HepG2 (cell line): ENCODE measurements around the gene CES2. TPM values are rescaled to one million over a fixed set of nuclear protein-coding genes. Genes with fewer than 3 reads are reported as not detected.

Experiments used
- ATM ChIP-seq: fragments of 450-650 bp; IDR thresholded peaks from 2 replicates; pipeline ENCODE4 v1.7.1; 2017; ENCODE audit warnings: mild to moderate bottlenecking, borderline replicate concordance
- HMG20A ChIP-seq: IDR thresholded peaks from 2 replicates; pipeline ENCODE4 v1.6.1; 2016; ENCODE audit warnings: borderline replicate concordance
- NFE2 ChIP-seq: sonication (generic); formaldehyde crosslinking; IDR thresholded peaks from 2 replicates; pipeline ENCODE4 v1.4.0; 2020; ENCODE audit warnings: missing genetic modification reagents
- SCMH1 ChIP-seq: sonication (generic); formaldehyde crosslinking; IDR thresholded peaks from 2 replicates; pipeline ENCODE4 v1.9.0; 2021; ENCODE audit warnings: missing genetic modification reagents, mild to moderate bottlenecking, borderline replicate concordance
- SP5 ChIP-seq: IDR thresholded peaks from 2 replicates; pipeline ENCODE4 v1.6.1; 2016; ENCODE audit warnings: low read depth, borderline replicate concordance
- ZNF234 ChIP-seq: sonication (generic); formaldehyde crosslinking; conservative IDR thresholded peaks from 2 replicates; pipeline ENCODE4 v1.5.1; 2020; ENCODE audit warnings: mild to moderate bottlenecking, missing genetic modification reagents
- ZNF292 ChIP-seq: sonication (generic); formaldehyde crosslinking; IDR thresholded peaks from 2 replicates; pipeline ENCODE4 v1.8.1; 2022; ENCODE audit warnings: mild to moderate bottlenecking, low read depth, missing genetic modification reagents, borderline replicate concordance
- ZNF335 ChIP-seq: sonication (generic); formaldehyde crosslinking; IDR thresholded peaks from 2 replicates; pipeline ENCODE4 v1.4.0; 2020; ENCODE audit warnings: missing genetic modification reagents
- ZNF350 ChIP-seq: sonication (generic); formaldehyde crosslinking; IDR thresholded peaks from 2 replicates; pipeline ENCODE4 v1.4.0; 2020; ENCODE audit warnings: mild to moderate bottlenecking, low read depth, missing genetic modification reagents, borderline replicate concordance
- ZNF577 ChIP-seq: sonication (generic); formaldehyde crosslinking; IDR thresholded peaks from 2 replicates; pipeline ENCODE4 v1.4.0; 2020; ENCODE audit warnings: mild to moderate bottlenecking, low read depth, missing genetic modification reagents, borderline replicate concordance
- ZNF652 ChIP-seq: IDR thresholded peaks from 2 replicates; pipeline ENCODE4 v1.6.1; 2016; ENCODE audit warnings: low read depth, borderline replicate concordance
- polyA plus RNA-seq, 8 experiments: library from polyadenylated mRNA; depleted of rRNA in 3 of 8; stranded (reverse) in 7 of 8; unstranded in 1 of 8; fragments of >200 nt; fragmentation: Illumina TruSeq in 4 of 8; extraction: Trizol in 4 of 8; gene quantifications; 2 replicates each; pipeline versions ENCODE4 v1.2.1 to v1.2.3, GENCODE V29; 2011 to 2016; ENCODE audit warnings: low read depth in 4 of 8, missing spikeins in 1 of 8, mixed read lengths in 1 of 8; ENCODE audit not compliant: insufficient read depth in 1 of 8
- total RNA-seq, 5 experiments: library from RNA; depleted of rRNA; stranded (reverse); fragments of >200 nt; fragmentation: Illumina TruSeq; extraction: Trizol; gene quantifications; 2 replicates each; pipeline ENCODE4 v1.2.3, GENCODE V29; 2016; ENCODE audit warnings: low read depth in 1 of 5
- TF ChIP-seq, protein P1 (sequence below), 2 experiments: fragments of 450-650 bp in 1 of 2; sonication (generic) in 1 of 2; formaldehyde crosslinking in 1 of 2; IDR thresholded peaks; 2 replicates each; pipeline versions ENCODE4 v1.6.1 to v1.8.0; 2016 to 2022; ENCODE audit warnings: antibody characterized with exemption in 1 of 2, mild to moderate bottlenecking in 1 of 2, missing genetic modification reagents in 1 of 2
- TF ChIP-seq, protein P2 (sequence below): IDR thresholded peaks from 2 replicates; pipeline ENCODE4 v1.4.0; 2020; ENCODE audit warnings: mild to moderate bottlenecking, missing genetic modification reagents
- TF ChIP-seq, protein P3 (sequence below): sonication (generic); formaldehyde crosslinking; conservative IDR thresholded peaks from 2 replicates; pipeline ENCODE4 v1.8.0; 2022; ENCODE audit warnings: missing genetic modification reagents

Gene CES2
- total and polyA plus RNA-seq, 2 of the 13 experiments (the other 11 are each of a cell fraction or from before 2014, with no cell fraction given), result 50.6 to 63.8 TPM

DNA sequence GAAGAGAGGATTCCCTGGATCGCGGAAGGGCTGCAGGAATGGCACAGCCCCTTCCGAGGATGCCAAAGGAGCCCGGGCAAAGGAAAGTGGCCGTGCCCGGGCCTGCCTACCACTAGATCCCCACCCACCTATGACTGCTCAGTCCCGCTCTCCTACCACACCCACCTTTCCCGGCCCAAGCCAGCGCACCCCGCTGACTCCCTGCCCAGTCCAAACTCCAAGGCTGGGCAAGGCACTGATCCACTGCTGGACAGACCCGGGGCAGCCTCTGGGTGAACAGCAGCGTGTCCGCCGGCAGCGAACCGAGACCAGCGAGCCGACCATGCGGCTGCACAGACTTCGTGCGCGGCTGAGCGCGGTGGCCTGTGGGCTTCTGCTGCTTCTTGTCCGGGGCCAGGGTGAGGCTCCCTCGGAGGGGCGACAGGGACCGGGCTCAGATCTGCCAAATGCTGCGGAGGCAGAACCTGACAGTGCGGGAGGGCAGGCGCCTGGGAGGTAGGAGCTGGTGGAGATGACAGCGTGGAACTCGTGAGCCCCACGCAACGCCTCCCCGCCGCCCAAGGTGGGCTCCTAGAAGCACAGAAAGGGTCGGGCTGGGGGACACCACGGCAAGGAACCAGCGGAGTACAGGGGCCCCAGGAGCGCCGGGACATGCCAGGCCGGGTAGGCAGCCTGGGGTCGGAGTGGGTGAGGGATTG is at the start of gene CES2 (continued):
- TF ChIP-seq, protein P1, sequence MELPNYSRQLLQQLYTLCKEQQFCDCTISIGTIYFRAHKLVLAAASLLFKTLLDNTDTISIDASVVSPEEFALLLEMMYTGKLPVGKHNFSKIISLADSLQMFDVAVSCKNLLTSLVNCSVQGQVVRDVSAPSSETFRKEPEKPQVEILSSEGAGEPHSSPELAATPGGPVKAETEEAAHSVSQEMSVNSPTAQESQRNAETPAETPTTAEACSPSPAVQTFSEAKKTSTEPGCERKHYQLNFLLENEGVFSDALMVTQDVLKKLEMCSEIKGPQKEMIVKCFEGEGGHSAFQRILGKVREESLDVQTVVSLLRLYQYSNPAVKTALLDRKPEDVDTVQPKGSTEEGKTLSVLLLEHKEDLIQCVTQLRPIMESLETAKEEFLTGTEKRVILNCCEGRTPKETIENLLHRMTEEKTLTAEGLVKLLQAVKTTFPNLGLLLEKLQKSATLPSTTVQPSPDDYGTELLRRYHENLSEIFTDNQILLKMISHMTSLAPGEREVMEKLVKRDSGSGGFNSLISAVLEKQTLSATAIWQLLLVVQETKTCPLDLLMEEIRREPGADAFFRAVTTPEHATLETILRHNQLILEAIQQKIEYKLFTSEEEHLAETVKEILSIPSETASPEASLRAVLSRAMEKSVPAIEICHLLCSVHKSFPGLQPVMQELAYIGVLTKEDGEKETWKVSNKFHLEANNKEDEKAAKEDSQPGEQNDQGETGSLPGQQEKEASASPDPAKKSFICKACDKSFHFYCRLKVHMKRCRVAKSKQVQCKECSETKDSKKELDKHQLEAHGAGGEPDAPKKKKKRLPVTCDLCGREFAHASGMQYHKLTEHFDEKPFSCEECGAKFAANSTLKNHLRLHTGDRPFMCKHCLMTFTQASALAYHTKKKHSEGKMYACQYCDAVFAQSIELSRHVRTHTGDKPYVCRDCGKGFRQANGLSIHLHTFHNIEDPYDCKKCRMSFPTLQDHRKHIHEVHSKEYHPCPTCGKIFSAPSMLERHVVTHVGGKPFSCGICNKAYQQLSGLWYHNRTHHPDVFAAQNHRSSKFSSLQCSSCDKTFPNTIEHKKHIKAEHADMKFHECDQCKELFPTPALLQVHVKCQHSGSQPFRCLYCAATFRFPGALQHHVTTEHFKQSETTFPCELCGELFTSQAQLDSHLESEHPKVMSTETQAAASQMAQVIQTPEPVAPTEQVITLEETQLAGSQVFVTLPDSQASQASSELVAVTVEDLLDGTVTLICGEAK (IDR thresholded peaks at IDR 0.05), result no peak
- TF ChIP-seq, protein P1 (CRISPR knock-in tag; IDR thresholded peaks at IDR 0.05), result peak; percentile 51
- TF ChIP-seq ZNF234 (no peak), SCMH1 (CRISPR knock-in tag) (no peak), HMG20A (CRISPR knock-in tag) (no peak), ZNF577 (CRISPR knock-in tag) (no peak), SP5 (CRISPR knock-in tag) (peak; percentile 53; the same call in 1 of the 2 replicates), ATM (no peak), ZNF335 (no peak), ZNF652 (CRISPR knock-in tag) (no peak), ZNF350 (peak; percentile 75; the same call in 1 of the 2 replicates), NFE2 (CRISPR knock-in tag) (no peak), ZNF292 (CRISPR knock-in tag) (peak; percentile 88)
- TF ChIP-seq, protein P2, sequence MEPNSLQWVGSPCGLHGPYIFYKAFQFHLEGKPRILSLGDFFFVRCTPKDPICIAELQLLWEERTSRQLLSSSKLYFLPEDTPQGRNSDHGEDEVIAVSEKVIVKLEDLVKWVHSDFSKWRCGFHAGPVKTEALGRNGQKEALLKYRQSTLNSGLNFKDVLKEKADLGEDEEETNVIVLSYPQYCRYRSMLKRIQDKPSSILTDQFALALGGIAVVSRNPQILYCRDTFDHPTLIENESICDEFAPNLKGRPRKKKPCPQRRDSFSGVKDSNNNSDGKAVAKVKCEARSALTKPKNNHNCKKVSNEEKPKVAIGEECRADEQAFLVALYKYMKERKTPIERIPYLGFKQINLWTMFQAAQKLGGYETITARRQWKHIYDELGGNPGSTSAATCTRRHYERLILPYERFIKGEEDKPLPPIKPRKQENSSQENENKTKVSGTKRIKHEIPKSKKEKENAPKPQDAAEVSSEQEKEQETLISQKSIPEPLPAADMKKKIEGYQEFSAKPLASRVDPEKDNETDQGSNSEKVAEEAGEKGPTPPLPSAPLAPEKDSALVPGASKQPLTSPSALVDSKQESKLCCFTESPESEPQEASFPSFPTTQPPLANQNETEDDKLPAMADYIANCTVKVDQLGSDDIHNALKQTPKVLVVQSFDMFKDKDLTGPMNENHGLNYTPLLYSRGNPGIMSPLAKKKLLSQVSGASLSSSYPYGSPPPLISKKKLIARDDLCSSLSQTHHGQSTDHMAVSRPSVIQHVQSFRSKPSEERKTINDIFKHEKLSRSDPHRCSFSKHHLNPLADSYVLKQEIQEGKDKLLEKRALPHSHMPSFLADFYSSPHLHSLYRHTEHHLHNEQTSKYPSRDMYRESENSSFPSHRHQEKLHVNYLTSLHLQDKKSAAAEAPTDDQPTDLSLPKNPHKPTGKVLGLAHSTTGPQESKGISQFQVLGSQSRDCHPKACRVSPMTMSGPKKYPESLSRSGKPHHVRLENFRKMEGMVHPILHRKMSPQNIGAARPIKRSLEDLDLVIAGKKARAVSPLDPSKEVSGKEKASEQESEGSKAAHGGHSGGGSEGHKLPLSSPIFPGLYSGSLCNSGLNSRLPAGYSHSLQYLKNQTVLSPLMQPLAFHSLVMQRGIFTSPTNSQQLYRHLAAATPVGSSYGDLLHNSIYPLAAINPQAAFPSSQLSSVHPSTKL (CRISPR knock-in tag), result peak; percentile 63
- TF ChIP-seq, protein P3, sequence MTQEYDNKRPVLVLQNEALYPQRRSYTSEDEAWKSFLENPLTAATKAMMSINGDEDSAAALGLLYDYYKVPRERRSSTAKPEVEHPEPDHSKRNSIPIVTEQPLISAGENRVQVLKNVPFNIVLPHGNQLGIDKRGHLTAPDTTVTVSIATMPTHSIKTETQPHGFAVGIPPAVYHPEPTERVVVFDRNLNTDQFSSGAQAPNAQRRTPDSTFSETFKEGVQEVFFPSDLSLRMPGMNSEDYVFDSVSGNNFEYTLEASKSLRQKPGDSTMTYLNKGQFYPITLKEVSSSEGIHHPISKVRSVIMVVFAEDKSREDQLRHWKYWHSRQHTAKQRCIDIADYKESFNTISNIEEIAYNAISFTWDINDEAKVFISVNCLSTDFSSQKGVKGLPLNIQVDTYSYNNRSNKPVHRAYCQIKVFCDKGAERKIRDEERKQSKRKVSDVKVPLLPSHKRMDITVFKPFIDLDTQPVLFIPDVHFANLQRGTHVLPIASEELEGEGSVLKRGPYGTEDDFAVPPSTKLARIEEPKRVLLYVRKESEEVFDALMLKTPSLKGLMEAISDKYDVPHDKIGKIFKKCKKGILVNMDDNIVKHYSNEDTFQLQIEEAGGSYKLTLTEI (CRISPR knock-in tag), result no peak
